Measurements from ENCODE around the gene APCDD1. TPM values are rescaled to one million over a fixed set of nuclear protein-coding genes. Genes with fewer than 3 reads are reported as not detected.

Gene APCDD1
- total RNA-seq (not detected), polyA plus RNA-seq (not detected), total RNA-seq (0 to 0.08 (median 0) reads per million in 6 experiments)

DNA sequence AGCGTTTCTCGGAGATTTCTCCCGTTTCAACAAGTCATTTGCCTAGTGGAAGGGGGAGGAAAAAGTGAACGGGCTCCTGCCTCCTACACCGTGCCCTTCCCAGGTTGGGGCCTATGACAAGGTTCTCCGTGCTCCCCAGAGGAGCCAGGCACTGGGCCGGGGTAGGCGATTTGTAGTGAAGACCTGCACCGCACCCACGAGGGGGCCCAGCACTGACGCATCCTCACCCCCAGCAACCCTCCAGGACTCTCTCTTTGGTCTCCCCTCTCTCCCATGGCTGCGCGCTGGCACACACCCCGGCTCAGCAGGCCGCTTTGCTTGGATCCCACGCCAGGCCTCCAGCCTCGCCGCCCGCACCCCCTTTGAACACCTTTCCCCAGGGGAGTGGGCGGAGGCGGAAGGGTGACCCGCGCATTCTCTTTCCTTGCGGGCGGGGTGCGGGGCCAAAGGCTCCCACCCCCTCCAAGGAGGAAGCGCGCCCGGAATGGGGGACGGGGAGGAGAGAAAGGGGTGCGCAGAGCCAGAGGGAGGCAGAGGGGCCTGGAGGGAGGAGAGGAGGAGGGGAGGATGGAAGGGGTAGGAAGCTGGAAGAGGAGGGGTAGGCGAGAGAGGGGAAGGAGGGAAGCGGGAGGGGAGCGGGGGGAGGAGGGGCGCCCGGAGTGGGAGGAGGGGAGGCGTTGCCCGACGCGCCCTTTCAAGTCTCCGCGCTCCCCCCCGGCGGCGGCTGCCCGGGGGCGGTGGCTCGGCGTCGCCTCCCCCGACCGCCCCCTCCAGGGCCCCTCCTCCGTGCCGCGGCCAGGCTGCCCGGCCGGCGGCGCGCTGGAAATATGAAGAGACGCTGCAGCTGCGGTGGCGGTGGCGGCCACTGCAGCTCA, at the start of gene APCDD1:
Gene APCDD1, plus strand, starts transcription at position 830 of the 875 bp plus-strand sequence. CDS start 347 bp downstream, outside the sequence.
- DNase-seq (no peak), ATAC-seq (no peak)
- peaks cover 0 to 2% (median 0%) of the 10 kb centered on the region in 9 donors for H3K9me3 Mint-ChIP-seq
- POLR2A ChIA-PET: no interaction called here
- H3K4me1 Mint-ChIP-seq: peaks cover 0 to 26% (median 6%) of the 10 kb centered on the region in 4 donors
- peaks cover 26 to 73% (median 52%) of the 10 kb centered on the region in 5 donors for H3K27me3 Mint-ChIP-seq
- H3K36me3 Mint-ChIP-seq: peaks cover 0 to 4% (median 0%) of the 10 kb centered on the region in 3 donors
- H3K4me3 Mint-ChIP-seq: peak within 1 kb of the TSS; percentile 26 to 79 (median 64)
- H3K27ac Mint-ChIP-seq: no peak within 1 kb of the TSS

DNA sequence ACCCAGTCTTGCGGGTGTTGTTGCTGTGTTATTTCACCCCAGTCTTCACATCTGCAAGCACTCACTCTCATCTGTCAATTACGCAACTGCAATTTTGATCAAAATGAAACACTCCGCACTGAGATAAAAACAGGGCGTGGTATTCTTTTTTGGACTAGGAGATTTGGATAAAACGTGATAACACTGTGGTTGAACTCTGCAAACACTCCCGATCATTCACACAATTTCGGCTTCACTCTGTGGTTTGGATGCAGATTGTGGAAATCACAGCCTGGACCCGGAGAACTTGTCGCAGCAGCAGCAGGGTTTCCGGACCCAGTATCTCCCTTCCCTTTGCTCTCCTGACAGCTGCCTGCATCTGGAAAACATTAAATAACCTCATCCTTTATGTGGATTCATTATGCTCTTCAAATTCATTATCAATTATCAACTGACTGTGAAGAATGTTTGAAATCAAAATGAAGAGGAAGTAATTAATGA, 49.4 kb upstream of the APCDD1 start:
- no peaks in the 10 kb centered on the region for H3K9me3 Mint-ChIP-seq
- no peak overlapping the region for H3K4me3 Mint-ChIP-seq
- H3K4me1 Mint-ChIP-seq: peaks cover 0 to 16% (median 0%) of the 10 kb centered on the region in 4 donors
- peaks cover 0 to 10% (median 6%) of the 10 kb centered on the region in 5 donors for H3K27me3 Mint-ChIP-seq
- POLR2A ChIA-PET: no interaction called here
- ATAC-seq (no peak), DNase-seq (no peak)
- H3K27ac Mint-ChIP-seq: no peak overlapping the region
- H3K36me3 Mint-ChIP-seq: no peaks in the 10 kb centered on the region

DNA sequence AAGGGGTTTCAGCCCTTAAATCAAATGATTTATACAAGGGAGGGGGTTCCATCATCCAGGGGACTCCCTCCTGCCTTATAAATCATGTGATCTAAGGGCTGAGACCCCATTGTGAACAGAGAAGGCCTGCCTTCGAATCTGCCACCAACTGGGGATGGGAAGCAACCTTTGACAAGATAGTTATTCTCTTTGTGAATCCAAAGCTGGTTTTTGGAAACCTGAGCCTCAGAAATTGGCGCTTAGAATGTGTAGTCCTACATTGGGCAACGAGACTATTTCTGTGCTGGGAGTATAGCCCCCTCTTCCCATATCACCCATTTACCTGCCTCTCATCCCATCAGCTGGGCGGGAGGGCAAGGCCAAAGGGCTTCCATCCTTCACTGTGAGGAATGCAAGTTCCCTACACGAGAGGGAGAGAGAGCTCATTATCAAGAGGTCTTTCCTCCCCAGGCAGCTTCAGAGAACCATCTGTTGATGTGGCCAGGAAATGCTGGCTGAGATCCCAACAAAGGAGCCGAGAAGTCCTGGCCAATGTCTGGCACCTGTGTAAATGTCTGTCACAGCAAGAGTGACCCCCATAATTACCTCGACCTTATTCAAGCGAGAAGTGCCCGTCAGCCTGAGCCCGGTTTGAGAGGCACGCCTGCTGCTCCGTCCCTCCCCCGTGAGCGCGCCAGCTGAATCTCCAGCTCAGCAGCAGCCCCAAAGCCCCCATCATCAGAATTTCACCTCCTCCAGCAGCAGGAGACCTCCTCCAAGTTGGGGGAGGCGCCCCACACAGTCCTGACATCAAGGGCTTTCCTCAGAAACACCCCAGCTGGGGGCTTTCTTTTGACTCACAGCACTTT, 48.4 kb upstream of the APCDD1 start:
- H3K36me3 Mint-ChIP-seq: no peaks in the 10 kb centered on the region
- no peak overlapping the region for H3K27ac Mint-ChIP-seq
- peaks cover 0 to 7% (median 0%) of the 10 kb centered on the region in 4 donors for H3K4me1 Mint-ChIP-seq
- DNase-seq (no peak), ATAC-seq (no peak)
- H3K9me3 Mint-ChIP-seq: no peaks in the 10 kb centered on the region
- H3K27me3 Mint-ChIP-seq: peaks cover 0 to 6% (median 2%) of the 10 kb centered on the region in 5 donors
- H3K4me3 Mint-ChIP-seq: no peak overlapping the region
- POLR2A ChIA-PET: no interaction called here

DNA sequence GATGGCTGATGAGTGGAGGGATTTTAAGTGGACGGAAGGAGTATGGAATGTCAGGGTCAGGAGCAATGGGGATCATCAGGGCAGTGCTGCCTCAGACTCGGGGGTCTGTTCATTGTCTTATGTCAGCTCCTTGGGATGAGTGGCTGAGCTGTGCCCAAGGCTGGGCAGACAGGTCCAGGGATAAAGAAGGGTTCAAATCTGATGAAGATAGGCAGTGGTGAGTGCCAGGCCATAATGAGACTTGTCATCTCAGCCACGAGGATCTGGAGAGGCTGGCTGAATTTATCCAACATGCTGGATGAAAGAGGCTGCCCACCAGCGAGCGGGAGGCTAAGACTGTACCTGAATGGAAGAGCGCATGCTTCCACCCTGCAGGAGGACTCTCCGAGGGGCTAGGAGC, 46.3 kb upstream of the APCDD1 start:
- H3K27ac Mint-ChIP-seq: no peak overlapping the region
- ATAC-seq: no peak
- POLR2A ChIA-PET: no interaction called here
- H3K27me3 Mint-ChIP-seq: peaks cover 0 to 9% (median 0%) of the 10 kb centered on the region in 5 donors
- no peaks in the 10 kb centered on the region for H3K4me1 Mint-ChIP-seq
- no peak for DNase-seq
- H3K9me3 Mint-ChIP-seq: no peaks in the 10 kb centered on the region
- H3K36me3 Mint-ChIP-seq: no peaks in the 10 kb centered on the region
- peak overlapping the region in 1 of 10 donors; percentile 7 for H3K4me3 Mint-ChIP-seq

DNA sequence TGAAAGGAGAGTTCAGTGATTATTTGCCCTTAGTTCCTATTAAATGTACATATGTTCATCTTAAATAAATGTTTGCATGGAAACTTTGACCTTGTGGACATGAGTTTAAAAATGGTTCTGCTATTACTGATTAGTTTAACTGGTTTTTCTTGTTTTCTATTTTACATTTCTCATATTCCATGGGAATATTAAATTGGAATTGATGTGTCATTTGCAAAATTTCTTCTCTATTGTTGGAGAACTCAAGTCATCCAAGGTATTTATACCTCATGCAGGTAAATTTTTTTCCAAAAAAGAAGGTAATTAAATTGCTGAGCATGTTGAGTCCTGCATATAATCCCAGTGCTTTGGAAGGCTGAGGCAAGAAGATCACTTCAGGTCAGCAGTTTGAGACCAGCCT, 45.4 kb upstream of the APCDD1 start:
- H3K4me3 Mint-ChIP-seq: no peak overlapping the region
- H3K4me1 Mint-ChIP-seq: no peaks in the 10 kb centered on the region
- POLR2A ChIA-PET: no interaction called here
- no peak for ATAC-seq
- no peaks in the 10 kb centered on the region for H3K36me3 Mint-ChIP-seq
- H3K27me3 Mint-ChIP-seq: peaks cover 0 to 7% (median 0%) of the 10 kb centered on the region in 5 donors
- H3K27ac Mint-ChIP-seq: no peak overlapping the region
- no peaks in the 10 kb centered on the region for H3K9me3 Mint-ChIP-seq
- no peak for DNase-seq

DNA sequence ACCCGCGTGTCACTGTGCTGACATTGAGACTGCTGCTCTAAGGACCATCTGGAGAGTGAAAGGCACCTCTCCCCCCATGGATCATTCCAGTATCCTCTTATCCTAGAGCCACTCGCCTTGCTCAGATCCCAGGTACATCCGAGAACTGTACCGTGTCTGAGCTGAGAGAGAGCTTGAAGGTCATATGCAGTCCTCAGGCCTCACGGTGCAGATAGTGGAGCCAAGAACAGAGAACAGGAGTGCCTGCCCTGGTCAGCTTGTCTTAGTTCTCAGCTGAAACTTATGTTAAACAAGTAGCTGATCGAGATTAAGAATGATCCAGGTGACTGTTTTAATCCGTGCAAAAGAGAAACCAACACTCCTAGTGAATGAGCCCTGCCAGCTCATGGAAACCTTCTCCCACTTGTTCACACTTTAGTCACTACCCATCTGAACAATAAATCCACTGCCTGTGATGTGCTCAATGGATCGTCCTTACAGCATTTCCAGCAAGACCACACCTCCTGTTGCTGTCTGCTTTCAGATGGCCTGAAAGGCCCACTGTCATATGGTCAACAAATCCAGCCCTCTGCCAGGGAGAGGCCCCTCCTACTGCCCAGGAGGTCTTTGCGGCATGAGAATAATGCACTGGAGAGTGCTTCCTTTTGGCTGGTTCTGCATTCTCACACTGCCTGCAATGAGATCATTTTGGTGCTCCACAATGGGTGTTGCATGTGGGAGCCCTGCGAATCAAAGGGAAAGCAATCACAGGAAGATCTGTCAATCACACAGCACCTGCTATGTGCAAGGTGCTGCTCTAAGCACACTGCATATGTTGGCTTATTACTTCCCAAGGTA, 43.7 kb upstream of the APCDD1 start:
- Mint-ChIP-seq H3K27me3 (peaks cover 0 to 4% (median 2%) of the 10 kb centered on the region in 5 donors), H3K36me3 (no peaks in the 10 kb centered on the region), H3K9me3 (no peaks in the 10 kb centered on the region), H3K4me1 (no peaks in the 10 kb centered on the region), H3K4me3 (no peak overlapping the region), H3K27ac (no peak overlapping the region)
- POLR2A ChIA-PET: no interaction called here
- ATAC-seq (no peak), DNase-seq (no peak)

DNA sequence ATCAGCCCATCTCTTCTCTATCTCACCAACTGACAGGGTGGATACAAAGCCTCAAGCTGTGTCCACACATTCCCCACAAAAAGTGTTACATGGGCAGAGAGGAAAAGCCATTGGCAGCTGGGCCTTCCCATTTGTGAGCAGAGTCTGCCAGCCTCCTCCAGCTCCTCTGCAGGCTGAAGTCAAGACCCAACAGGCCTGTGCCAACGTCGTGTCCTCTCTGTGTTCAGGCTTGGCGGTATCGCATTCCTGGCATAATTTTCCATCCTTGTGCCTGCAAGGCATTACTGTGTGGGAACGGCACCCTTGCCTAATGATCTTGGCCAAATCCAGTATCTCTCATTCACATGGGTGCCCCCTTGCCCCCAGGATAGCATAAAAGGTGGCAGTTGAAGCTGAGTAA, 41.5 kb upstream of the APCDD1 start:
- Mint-ChIP-seq H3K4me1 (no peaks in the 10 kb centered on the region), H3K4me3 (no peak overlapping the region), H3K9me3 (no peaks in the 10 kb centered on the region), H3K27me3 (peaks cover 0 to 4% (median 0%) of the 10 kb centered on the region in 5 donors), H3K36me3 (no peaks in the 10 kb centered on the region), H3K27ac (no peak overlapping the region)
- DNase-seq (no peak), ATAC-seq (no peak)
- POLR2A ChIA-PET: no interaction called here

DNA sequence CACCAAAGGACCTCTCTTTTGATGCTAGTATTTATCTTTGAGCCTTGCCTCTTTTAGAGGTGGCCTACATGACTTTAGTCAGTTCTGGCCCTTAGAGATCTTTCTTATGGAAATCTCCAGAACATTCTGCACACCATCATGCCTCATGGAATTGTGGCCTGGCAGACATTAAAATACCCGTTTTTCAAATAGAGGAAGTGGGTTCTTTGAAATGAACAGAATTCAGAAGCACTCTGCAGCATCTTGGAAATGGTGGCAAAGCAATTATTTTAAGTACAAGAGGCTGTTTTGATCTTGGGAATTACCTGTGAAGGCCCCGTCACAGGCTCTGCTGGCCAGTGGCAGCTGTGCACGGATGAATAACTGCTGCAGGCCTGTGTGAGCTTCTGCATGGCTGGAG, 40.7 kb upstream of the APCDD1 start:
- H3K4me3 Mint-ChIP-seq: no peak overlapping the region
- POLR2A ChIA-PET: no interaction called here
- no peaks in the 10 kb centered on the region for H3K36me3 Mint-ChIP-seq
- H3K27me3 Mint-ChIP-seq: peaks cover 0 to 4% (median 0%) of the 10 kb centered on the region in 5 donors
- no peak overlapping the region for H3K27ac Mint-ChIP-seq
- H3K9me3 Mint-ChIP-seq: no peaks in the 10 kb centered on the region
- ATAC-seq (no peak), DNase-seq (no peak)
- no peaks in the 10 kb centered on the region for H3K4me1 Mint-ChIP-seq

DNA sequence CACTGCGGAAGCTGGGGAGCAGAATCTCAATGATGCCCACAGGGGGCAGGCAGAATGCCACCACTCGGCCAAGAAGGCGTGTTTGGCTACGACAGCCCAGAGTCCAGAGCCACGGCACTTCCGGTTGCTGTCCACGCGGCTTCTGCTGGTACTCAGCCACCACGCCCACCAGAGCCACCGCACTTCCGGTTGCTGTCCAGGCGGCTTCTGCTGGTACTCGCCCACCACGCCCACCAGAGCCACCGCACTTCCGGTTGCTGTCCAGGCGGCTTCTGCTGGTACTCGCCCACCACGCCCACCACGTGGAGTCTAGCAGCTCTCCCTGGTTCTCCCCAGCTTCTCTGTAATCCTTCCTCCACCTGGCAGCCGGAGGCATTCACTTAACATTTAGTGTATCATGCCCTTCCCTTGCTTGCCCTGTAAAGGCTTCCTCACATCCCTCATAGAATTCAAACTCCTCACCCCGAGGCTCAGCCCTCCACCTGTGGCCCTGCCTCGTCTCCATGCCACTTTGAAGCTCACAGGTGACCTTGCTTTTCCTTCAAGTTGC, 40.1 kb upstream of the APCDD1 start:
- H3K36me3 Mint-ChIP-seq: no peaks in the 10 kb centered on the region
- no peak for DNase-seq
- no peak overlapping the region for H3K27ac Mint-ChIP-seq
- peaks cover 0 to under 1% (median 0%) of the 10 kb centered on the region in 9 donors for H3K9me3 Mint-ChIP-seq
- peaks cover 0 to 4% (median 0%) of the 10 kb centered on the region in 5 donors for H3K27me3 Mint-ChIP-seq
- no peak overlapping the region for H3K4me3 Mint-ChIP-seq
- POLR2A ChIA-PET: no interaction called here
- ATAC-seq: no peak
- no peaks in the 10 kb centered on the region for H3K4me1 Mint-ChIP-seq

DNA sequence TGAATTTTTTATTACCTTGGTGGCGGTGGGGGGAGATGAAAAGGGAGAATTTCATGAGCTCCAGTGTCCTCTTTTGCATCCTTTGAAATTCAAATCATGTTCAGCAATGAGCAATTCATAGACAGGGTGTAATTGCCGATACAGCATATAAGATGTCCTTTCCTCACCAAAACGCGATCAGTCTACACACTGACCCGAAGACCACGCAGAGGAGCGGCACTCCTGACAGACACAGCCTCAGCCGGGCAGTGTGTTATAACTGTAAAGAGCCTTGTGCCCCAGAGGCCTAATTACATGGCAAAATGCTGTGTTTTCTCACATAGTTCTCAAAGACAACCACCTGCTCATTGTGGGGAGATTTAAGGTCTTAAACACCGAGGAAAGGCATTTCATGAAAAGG, 38.4 kb upstream of the APCDD1 start:
- POLR2A ChIA-PET: no interaction called here
- Mint-ChIP-seq H3K27ac (no peak overlapping the region), H3K4me1 (no peaks in the 10 kb centered on the region), H3K4me3 (no peak overlapping the region), H3K9me3 (peaks cover 0 to 15% (median 3%) of the 10 kb centered on the region in 9 donors), H3K36me3 (no peaks in the 10 kb centered on the region), H3K27me3 (peaks cover 0 to 4% (median 0%) of the 10 kb centered on the region in 5 donors)
- ATAC-seq: no peak
- no peak for DNase-seq

DNA sequence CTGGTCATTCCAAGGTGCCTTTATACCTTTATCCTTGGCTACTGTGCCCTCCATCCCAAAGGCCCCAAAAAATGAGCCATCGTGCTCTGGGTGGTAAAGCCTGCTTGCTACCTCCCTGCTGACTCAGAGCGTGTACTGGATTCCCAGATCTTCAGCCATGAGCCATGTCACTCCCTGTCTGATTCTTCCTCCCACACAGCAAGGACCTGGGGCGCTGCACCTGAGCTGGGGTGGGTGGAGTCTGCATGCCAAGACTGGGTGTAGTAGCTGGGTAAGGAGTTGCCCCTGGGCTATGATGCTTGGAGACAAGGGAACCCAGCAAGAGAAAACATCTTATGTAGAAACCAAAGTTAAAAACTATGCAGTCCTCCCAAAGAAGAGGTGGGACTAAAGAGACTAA, 37.2 kb upstream of the APCDD1 start:
- POLR2A ChIA-PET: no interaction called here
- no peaks in the 10 kb centered on the region for H3K4me1 Mint-ChIP-seq

DNA sequence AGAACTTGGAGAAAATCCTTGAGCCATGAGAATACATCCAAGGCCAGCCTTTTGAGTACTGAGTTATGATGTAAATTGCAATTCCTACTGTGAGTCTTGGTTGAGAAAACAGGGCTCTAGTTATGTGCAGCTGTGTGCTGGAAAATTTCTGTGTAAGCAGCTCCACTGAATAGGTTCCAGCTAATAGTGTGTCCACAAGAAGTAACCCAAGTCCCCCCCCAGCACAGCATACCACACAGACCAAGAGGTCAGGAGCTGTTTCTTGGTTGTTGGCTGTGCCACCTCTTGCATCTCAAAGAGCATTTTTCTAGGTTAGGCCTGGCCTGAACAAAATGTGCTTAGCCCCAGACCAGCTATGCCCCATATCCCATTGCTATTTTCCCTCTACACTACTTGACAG, 36.8 kb upstream of the APCDD1 start:
- H3K4me3 Mint-ChIP-seq: no peak overlapping the region
- no peaks in the 10 kb centered on the region for H3K4me1 Mint-ChIP-seq
- no peak overlapping the region for H3K27ac Mint-ChIP-seq
- peaks cover 0 to 4% (median 0%) of the 10 kb centered on the region in 5 donors for H3K27me3 Mint-ChIP-seq
- DNase-seq: no peak
- peaks cover 0 to 15% (median 3%) of the 10 kb centered on the region in 9 donors for H3K9me3 Mint-ChIP-seq
- POLR2A ChIA-PET: no interaction called here
- ATAC-seq: no peak
- H3K36me3 Mint-ChIP-seq: no peaks in the 10 kb centered on the region

More for the DNA sequence above, 37.2 kb upstream of the APCDD1 start:
- ATAC-seq (no peak), DNase-seq (no peak)
- H3K27me3 Mint-ChIP-seq: peaks cover 0 to 4% (median 0%) of the 10 kb centered on the region in 5 donors
- H3K9me3 Mint-ChIP-seq: peaks cover 0 to 15% (median 3%) of the 10 kb centered on the region in 9 donors
- no peaks in the 10 kb centered on the region for H3K36me3 Mint-ChIP-seq
- H3K27ac Mint-ChIP-seq: no peak overlapping the region
- H3K4me3 Mint-ChIP-seq: no peak overlapping the region
